HG03280 (cell line): Measurements from ENCODE around the gene BET1.
A peak's percentile ranks its signal among the peaks of the same experiment; 100 is the strongest.

ENCODE experiments used
- ATAC-seq: cut with Tn5 transposase; IDR thresholded peaks from one replicate; pipeline ENCODE4 v1.9.1; 2021; ENCODE audit warnings: mild to moderate bottlenecking, moderate library complexity; ENCODE audit not compliant: unreplicated experiment

The BET1 gene

DNA sequence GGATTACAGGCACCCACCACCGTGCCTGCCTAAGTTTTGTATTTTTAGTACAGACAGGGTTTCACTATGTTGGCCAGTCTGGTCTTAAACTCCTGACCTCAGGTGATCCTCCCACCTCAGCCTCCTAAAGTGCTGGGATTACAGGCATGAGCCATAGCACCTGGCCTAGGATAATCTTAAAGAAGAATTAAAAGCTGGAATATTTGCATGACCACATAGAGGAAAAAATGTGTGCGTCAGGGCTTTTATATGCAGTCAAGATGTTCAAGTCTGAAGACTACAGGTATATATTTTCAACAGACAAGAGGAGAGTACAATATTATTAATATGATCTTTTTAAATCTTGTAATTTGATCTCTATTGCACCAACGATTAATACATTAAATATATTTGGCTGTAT lies 43.2 kb downstream of the BET1 start:
- ATAC-seq: no peak

GRCh38 chr7:93958651-93959050 lies 45.5 kb downstream of the BET1 start:
- ATAC-seq: peak; percentile 37

DNA sequence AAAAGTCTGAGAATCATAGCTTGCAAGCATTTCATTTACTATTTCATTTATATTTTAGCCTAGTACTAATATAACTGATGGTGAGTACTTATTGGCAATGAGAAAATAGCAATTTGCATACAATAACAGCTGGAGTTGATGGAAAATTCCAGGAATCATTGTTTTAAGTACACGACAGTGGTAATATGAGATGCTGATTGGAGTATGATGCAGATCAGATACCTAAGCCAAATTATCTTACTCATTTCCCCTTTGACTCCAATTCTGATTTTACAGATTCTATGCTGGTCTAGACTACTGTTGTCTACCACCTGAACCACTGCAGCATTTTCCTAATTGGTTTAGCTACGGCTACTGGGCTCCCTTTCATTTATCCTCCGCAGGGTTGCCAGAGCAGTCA lies 45.9 kb downstream of the BET1 start:
- ATAC-seq: no peak

DNA sequence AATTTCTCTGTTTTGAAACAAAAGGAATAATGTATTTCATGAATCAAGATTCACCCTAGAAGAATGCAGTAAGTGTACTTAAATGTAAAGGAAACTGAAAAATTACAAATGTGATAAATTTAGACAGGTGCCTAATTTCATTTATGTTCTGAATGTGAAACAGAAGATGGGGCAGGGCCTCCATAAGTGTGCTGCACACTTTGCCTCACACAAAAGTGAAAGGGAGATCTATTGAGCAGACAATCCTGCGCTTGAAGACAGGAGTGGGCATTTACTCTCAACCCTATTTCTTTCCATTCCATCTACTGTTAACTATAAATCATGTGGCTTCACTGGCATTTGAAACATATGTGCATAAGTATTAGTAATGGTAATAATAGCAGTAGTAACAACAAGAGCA lies 46.4 kb downstream of the BET1 start:
- ATAC-seq: no peak

DNA sequence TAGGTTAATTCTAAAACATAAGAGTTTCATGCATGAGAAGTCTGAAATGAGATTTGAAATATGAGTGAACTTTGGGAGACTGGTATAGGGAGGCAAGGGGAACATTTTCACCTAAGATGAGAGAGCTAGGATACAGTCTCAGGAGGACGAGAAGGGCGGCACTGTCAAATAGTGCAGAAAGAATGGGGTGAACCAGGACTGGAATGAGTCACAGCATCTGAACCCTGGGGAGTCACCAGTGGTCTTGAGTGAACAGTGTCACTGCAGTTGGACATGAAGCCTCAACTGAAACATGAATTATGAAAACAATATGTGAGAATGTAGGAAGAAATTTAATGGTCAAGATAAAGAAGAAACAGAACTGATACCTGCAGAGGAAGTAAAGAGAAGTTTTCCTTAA lies 48.9 kb downstream of the BET1 start:
- ATAC-seq: peak; percentile 69

- ATAC-seq: no peak
These were observed 54.7 kb downstream of the BET1 start for GRCh38 chr7:93949423-93949822.

DNA sequence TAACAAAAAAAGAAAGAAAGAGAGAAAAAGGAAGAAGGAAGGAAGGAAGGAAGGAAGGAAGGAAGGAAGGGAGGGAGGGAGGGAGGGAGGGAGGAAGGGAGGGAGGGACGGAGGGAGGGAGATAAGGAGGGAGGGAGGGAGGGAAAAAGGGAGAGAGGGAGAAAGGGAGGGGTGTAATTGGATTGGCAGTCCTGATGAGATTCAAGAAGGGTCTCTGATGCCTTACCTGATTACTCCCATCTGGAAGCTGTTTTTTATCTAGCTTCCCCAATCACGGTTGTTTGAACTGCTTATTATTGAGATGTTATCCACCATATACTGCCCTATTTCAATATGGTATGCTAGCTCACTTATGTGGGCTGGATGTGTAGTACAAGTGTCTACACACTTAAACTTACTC lies 55.3 kb downstream of the BET1 start:
- ATAC-seq: no peak

DNA sequence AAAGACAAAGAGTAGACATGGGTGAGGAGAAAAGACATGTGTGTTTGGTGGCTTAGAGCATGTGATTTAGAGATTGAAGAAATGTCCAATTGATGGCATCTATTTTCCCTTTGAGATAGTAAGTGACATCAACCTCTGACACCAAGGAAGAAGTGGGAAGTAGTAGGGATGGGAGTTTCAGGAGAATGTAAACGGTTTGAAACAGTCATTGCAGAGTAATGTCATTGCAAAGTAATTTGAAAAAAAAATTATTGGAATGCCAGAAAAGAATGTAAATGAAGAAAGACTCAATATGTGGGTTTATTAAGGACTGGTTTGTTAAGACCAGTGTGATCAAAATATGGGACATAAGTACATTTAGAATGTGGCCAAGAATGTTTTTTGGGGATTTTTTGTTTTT lies 56.0 kb downstream of the BET1 start:
- ATAC-seq: no peak

GRCh38 chr7:93945756-93946535 lies 58.2 kb downstream of the BET1 start:
- ATAC-seq: no peak

DNA sequence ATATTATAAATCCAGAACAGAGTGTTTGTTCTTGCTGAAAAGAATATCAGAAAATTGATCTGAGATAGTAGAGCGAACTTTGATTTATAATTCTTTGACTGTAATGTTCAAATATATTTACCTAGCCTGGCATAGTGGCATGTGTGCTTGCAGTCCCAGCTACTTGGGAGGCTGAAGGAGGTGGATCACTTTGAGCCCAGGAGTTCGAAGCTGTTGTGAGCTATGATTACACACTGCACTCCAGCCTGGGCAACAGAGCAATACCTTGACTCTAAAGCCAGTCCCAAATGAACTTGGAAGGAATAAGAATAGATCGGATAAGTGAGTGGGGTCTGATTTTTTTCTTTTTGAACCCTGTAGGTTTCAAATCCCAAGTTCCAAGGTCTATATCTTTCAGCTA lies 59.1 kb downstream of the BET1 start:
- no peak for ATAC-seq

- no peak for ATAC-seq
These were observed 59.5 kb downstream of the BET1 start for GRCh38 chr7:93944673-93945072.

DNA sequence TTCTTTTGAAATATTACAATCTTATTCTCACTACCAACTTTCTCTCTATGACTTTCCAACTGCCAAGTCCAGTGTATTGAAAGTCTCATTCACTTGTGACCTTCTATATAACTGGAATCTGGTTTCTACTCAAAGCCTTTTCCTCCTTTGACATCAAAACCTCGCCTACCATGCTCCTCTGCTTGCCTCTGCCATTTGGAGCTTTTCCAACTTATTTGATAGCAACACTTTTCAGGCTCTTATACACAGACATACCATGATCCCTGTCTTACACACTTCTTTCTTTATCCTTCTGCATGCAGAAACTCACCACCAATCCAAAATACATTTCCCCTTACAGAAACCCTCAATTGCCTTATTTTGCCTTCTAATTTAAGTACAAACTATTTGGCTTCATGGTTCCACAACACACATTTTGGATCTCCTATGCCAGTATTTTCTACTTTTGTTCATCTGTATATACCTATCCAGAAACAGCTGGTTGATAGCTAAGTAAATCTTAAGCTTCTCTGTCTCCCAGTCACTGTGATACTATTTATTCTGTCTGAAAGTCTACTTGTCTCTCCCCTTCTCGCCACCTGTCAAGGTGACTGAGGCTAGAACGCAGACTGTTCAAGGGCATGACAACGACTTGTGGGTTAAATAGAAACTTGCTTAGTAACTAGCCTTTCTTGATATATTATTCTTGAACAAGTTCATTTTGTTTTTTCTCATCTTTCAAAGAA lies 60.2 kb downstream of the BET1 start:
- ATAC-seq: no peak
